GM12878 (cell line): Measurements from ENCODE around the gene FAM131B. TPM values are rescaled to one million over a fixed set of nuclear protein-coding genes. Genes with fewer than 3 reads are reported as not detected.

Source experiments
- ATAC-seq: fragments of 200-7000 bp; cut with Tn5 transposase; 3 replicates; pipeline ENCODE4 v1.9.1; 2020; ENCODE audit warnings: mild to moderate bottlenecking, moderate library complexity
- BruUV-seq: library from RNA; stranded (reverse); fragments of 400-500 nt; replicated peaks from 2 replicates; lab custom pipeline; 2021; lab: Mats Ljungman, UMichigan
- CTCF ChIA-PET: fragments of 300-600 bp; sonication (Branson Sonifier 250); formaldehyde crosslinking; extraction: SDS; loops from one replicate; lab custom pipeline; 2021; ENCODE audit warnings: inconsistent platforms; lab: Yijun Ruan, JAX
- POLR2A ChIA-PET: fragments of 350-600 bp; formaldehyde crosslinking; extraction: SDS; loops from one replicate; lab custom pipeline; 2021; ENCODE audit warnings: inconsistent platforms; lab: Charles Lee
- RAD21 ChIA-PET: fragments of 300-600 bp; sonication (Branson Sonifier 250); formaldehyde crosslinking; loops from one replicate; lab custom pipeline; 2023; ENCODE audit warnings: antibody characterized with exemption; ENCODE audit not compliant: unreplicated experiment; lab: Charles Lee
- SMC1A ChIA-PET: fragments of 300-600 bp; sonication (Branson Sonifier 250); formaldehyde crosslinking; loops from one replicate; lab custom pipeline; 2023; ENCODE audit not compliant: unreplicated experiment, uncharacterized antibody; lab: Charles Lee
- DNase-seq: peaks from one replicate; pipeline ENCODE4 v3.0.0-alpha.2; 2011; ENCODE audit warnings: low read depth, low spot score
- FAIRE-seq: peaks from 3 replicates; lab custom pipeline; 2011; peaks lifted over from hg19 to GRCh38; lab: Jason Lieb, UNC
- H2AFZ ChIP-seq: 2 replicates; pipeline ENCODE4 v1.6.0; 2011; ENCODE audit warnings: low read depth, low read length, control low read depth; ENCODE audit not compliant: control insufficient read depth
- H3K27ac ChIP-seq: 2 replicates; pipeline ENCODE4 v1.5.1; 2011; ENCODE audit warnings: control low read depth; ENCODE audit not compliant: control insufficient read depth, insufficient read depth
- H3K27me3 ChIP-seq, 2 experiments: replicated peaks in 1 of 2; 2 replicates each; pipeline versions ENCODE4 v1.6.0 to v1.6.1; 2011; ENCODE audit warnings: low read length in 1 of 2; ENCODE audit not compliant: control insufficient read depth in 2 of 2, insufficient read depth in 2 of 2
- H3K36me3 ChIP-seq, 2 experiments: 2 replicates each; pipeline ENCODE4 v1.5.1; 2011; ENCODE audit warnings: low read length in 1 of 2; ENCODE audit not compliant: control insufficient read depth in 2 of 2, insufficient read depth in 2 of 2
- H3K4me1 ChIP-seq: 2 replicates; pipeline ENCODE4 v1.6.1; 2011; ENCODE audit warnings: mild to moderate bottlenecking, low read length, moderate library complexity, mixed read lengths; ENCODE audit not compliant: control insufficient read depth, insufficient read depth
- H3K4me2 ChIP-seq: 2 replicates; pipeline ENCODE4 v1.6.0; 2011; ENCODE audit warnings: control low read depth; ENCODE audit not compliant: control insufficient read depth, insufficient read depth
- H3K4me3 ChIP-seq: fragments of 200-600 bp; sonication (generic); 2 replicates; pipeline ENCODE4 v1.5.1; 2016
- H3K79me2 ChIP-seq: 2 replicates; pipeline ENCODE4 v1.6.0; 2011; ENCODE audit warnings: low read length; ENCODE audit not compliant: control insufficient read depth, insufficient read depth
- H3K9ac ChIP-seq: 2 replicates; pipeline ENCODE4 v1.8.0; 2011; ENCODE audit warnings: low read length, control low read depth, mixed read lengths; ENCODE audit not compliant: control insufficient read depth, insufficient read depth
- H3K9me3 ChIP-seq: replicated peaks from 3 replicates; pipeline ENCODE4 v1.5.1; 2011; ENCODE audit warnings: mild to moderate bottlenecking, low read length; ENCODE audit not compliant: control insufficient read depth, insufficient read depth
- H4K20me1 ChIP-seq: 2 replicates; pipeline ENCODE4 v1.6.0; 2011; ENCODE audit not compliant: control insufficient read depth, insufficient read depth
- CTCF ChIP-seq, 3 experiments: IDR thresholded peaks in 2 of 3; conservative IDR thresholded peaks in 1 of 3; 2 replicates each; pipeline ENCODE4 v1.5.1; 2011; ENCODE audit warnings: low read depth in 3 of 3, low read length in 3 of 3, mild to moderate bottlenecking in 3 of 3, control low read depth in 2 of 3, moderate library complexity in 2 of 3, inconsistent platforms in 1 of 3, mixed read lengths in 1 of 3; ENCODE audit not compliant: control insufficient read depth in 2 of 3, insufficient read depth in 1 of 3; ENCODE audit errors: extremely low read depth in 1 of 3
- GABPA ChIP-seq: IDR thresholded peaks from 2 replicates; pipeline ENCODE4 v1.6.1; 2014; ENCODE audit warnings: antibody characterized with exemption, low read depth, mild to moderate bottlenecking, inconsistent platforms
- POLR2A ChIP-seq: IDR thresholded peaks from 2 replicates; pipeline ENCODE4 v1.6.1; 2011; ENCODE audit warnings: low read depth, mild to moderate bottlenecking, low read length
- POLR2AphosphoS5 ChIP-seq: IDR thresholded peaks from 2 replicates; pipeline ENCODE4 v1.6.1; 2011; ENCODE audit warnings: mild to moderate bottlenecking, low read length, inconsistent platforms
- PRDM15 ChIP-seq: fragments of 450-650 bp; formaldehyde crosslinking; IDR thresholded peaks from 2 replicates; pipeline ENCODE4 v1.4.0; 2020; ENCODE audit warnings: mild to moderate bottlenecking, moderate library complexity
- ZBED1 ChIP-seq: IDR thresholded peaks from 2 replicates; pipeline ENCODE4 v1.6.1; 2016; ENCODE audit warnings: borderline replicate concordance
- WGBS: methylation state at CpG from one replicate; pipeline ENCODE4 v1.1.6; 2016; ENCODE audit warnings: low lambda C conversion rate; ENCODE audit not compliant: insufficient replicate concordance, insufficient coverage; ENCODE audit errors: missing lambda C conversion rate; 5-methylcytosine and 5-hydroxymethylcytosine counted together
- in situ Hi-C: fragments of 300-500 bp; cut with MboI; formaldehyde crosslinking; loops from 9 replicates; pipeline ENCODE4 v1.14.3; 2018; ENCODE audit warnings: mixed read lengths
- intact Hi-C: fragments of 100-400 bp; cut with micrococcal nuclease; formaldehyde crosslinking; loops from one replicate; pipeline ENCODE4 v1.14.2; 2022; ENCODE audit not compliant: unreplicated experiment
- polyA plus RNA-seq, 11 experiments: library from polyadenylated mRNA; depleted of rRNA in 4 of 11; unstranded in 6 of 11; stranded (reverse) in 5 of 11; fragments of >200 nt; fragmentation: Nextera tagmentation in 4 of 11; fragmentation: Illumina TruSeq in 1 of 11; extraction: Ambion mirVana in 4 of 11; extraction: Trizol in 1 of 11; gene quantifications; 1 replicate in 1 of 11; 2 replicates in 10 of 11; pipeline versions ENCODE4 v1.2.1 to v1.2.3, GENCODE V29; 2011 to 2016; ENCODE audit warnings: inconsistent platforms in 2 of 11, missing spikeins in 2 of 11, low read depth in 1 of 11
- total RNA-seq, 4 experiments: library from RNA; depleted of rRNA in 3 of 4; stranded (reverse); fragments of >200 nt in 3 of 4; fragmentation: Illumina TruSeq in 1 of 4; extraction: Trizol in 1 of 4; gene quantifications; 2 replicates each; pipeline versions ENCODE4 v1.2.1 to v1.2.3, GENCODE V29; 2013 to 2021

Gene FAM131B
- total and polyA plus RNA-seq, 10 of the 15 experiments (the other 5 are each of a cell fraction or from before 2014, with no cell fraction given): 0.03 to 0.05 TPM; not detected in 8

- TF ChIP-seq ZBED1: no peak
- TF ChIP-seq PRDM15 (CRISPR knock-in tag): no peak
Measured at GRCh38 chr7:143388051-143388450, 25.5 kb upstream of the FAM131B start (continued).

GRCh38 chr7:143387156-143387975 lies 24.9 kb upstream of the FAM131B start:
- no peaks in the 10 kb centered on the region; the same call in 1 of the 2 replicates for H4K20me1 ChIP-seq
- WGBS: 95% methylated on average over 22 of the region's 23 CpGs
- in situ Hi-C loops (no loop called here), intact Hi-C loops (no loop called here)
- H3K36me3 ChIP-seq: peaks cover 7 to 33% of the 10 kb centered on the region in 2 experiments; a peak in 3 of 4 replicates
- H3K27me3 ChIP-seq: no peaks in the 10 kb centered on the region
- no peak overlapping the region for H3K4me2 ChIP-seq
- ChIA-PET RAD21 (no interaction called here), SMC1A (no interaction called here), CTCF (interaction anchor here (1.1 kb wide), 1 partner anchor 740 kb away, joined by 3 read pairs; no protein-coding TSS in a partner anchor), POLR2A (no interaction called here)
- no peak overlapping the region for H3K4me3 ChIP-seq
- H3K9ac ChIP-seq: no peak overlapping the region
- no peaks in the 10 kb centered on the region for H3K9me3 ChIP-seq
- TF ChIP-seq GABPA (no peak), POLR2AphosphoS5 (peak; percentile 54), POLR2A (peak; percentile 60), CTCF (IDR thresholded peaks at IDR 0.05 in 2 of 3, conservative IDR thresholded peaks at IDR 0.05 in 1 of 3; ENCODE audit: control insufficient read depth in 2 of 3, extremely low read depth in 1 of 3, insufficient read depth in 1 of 3, low read depth in 3 of 3, low read length in 3 of 3) (0 out of 6 replicates have a peak, but pooled peaks of 2 of the 3 experiments have one; percentile 3 to 11)
- DNase-seq: no peak
- FAIRE-seq: no peak
- no peak overlapping the region for H2AFZ ChIP-seq
- ATAC-seq: no peak
- H3K4me1 ChIP-seq: peaks cover 13% of the 10 kb centered on the region
- BruUV-seq: no TSS peak
- peaks cover 28% of the 10 kb centered on the region for H3K79me2 ChIP-seq
- no peak overlapping the region for H3K27ac ChIP-seq
